Smooth muscle cell (in vitro differentiated cells): Measurements from ENCODE around the gene AP2M1. TPM values are rescaled to one million over a fixed set of nuclear protein-coding genes. Genes with fewer than 3 reads are reported as not detected.

Experiments
- DNase-seq: peaks from one replicate; lab custom pipeline; 2025; ENCODE audit not compliant: unreplicated experiment; lab: John Stamatoyannopoulos, UW
- H2AFZ ChIP-seq: fragments of 200-600 bp; sonication (generic); 2 replicates; pipeline ENCODE4 v1.6.0; 2016; ENCODE audit warnings: antibody characterized with exemption, low read depth, mild to moderate bottlenecking
- H3F3A ChIP-seq: fragments of 200-600 bp; sonication (generic); 2 replicates; pipeline ENCODE4 v1.6.0; 2017; ENCODE audit warnings: antibody characterized with exemption, low read depth
- H3K27ac ChIP-seq: fragments of 200-600 bp; sonication (generic); 2 replicates; pipeline ENCODE4 v1.5.1; 2016; ENCODE audit warnings: low read depth, mild to moderate bottlenecking
- H3K27me3 ChIP-seq: fragments of 200-600 bp; sonication (generic); 2 replicates; pipeline ENCODE4 v1.6.1; 2016; ENCODE audit warnings: low read depth, mild to moderate bottlenecking
- H3K36me3 ChIP-seq: fragments of 200-600 bp; sonication (generic); 2 replicates; pipeline ENCODE4 v1.5.1; 2016; ENCODE audit warnings: low read depth
- H3K4me1 ChIP-seq: fragments of 200-600 bp; sonication (generic); 2 replicates; pipeline ENCODE4 v1.5.1; 2016; ENCODE audit warnings: low read depth
- H3K4me2 ChIP-seq: fragments of 200-600 bp; sonication (generic); 2 replicates; pipeline ENCODE4 v1.6.0; 2016; ENCODE audit warnings: mild to moderate bottlenecking
- H3K4me3 ChIP-seq: fragments of 200-600 bp; sonication (generic); 2 replicates; pipeline ENCODE4 v1.5.1; 2016; ENCODE audit warnings: mild to moderate bottlenecking
- H3K79me2 ChIP-seq: fragments of 200-600 bp; sonication (generic); 2 replicates; pipeline ENCODE4 v1.6.0; 2016; ENCODE audit warnings: low read depth, mild to moderate bottlenecking
- H3K9ac ChIP-seq: fragments of 200-600 bp; sonication (generic); 2 replicates; pipeline ENCODE4 v1.6.0; 2016; ENCODE audit warnings: low read depth
- H3K9me3 ChIP-seq: fragments of 200-600 bp; sonication (generic); replicated peaks from 2 replicates; pipeline ENCODE4 v1.5.1; 2016; ENCODE audit warnings: low read depth
- H4K20me1 ChIP-seq: fragments of 200-600 bp; sonication (generic); 2 replicates; pipeline ENCODE4 v1.6.0; 2016; ENCODE audit warnings: low read depth
- WGBS: methylation state at CpG from one replicate; pipeline ENCODE4 v1.1.7; 2016; ENCODE audit warnings: low lambda C conversion rate; 5-methylcytosine and 5-hydroxymethylcytosine counted together
- polyA plus RNA-seq: library from polyadenylated mRNA; unstranded; fragments of >200 nt; fragmentation: Nextera tagmentation; extraction: Ambion mirVana; gene quantifications from 2 replicates; pipeline ENCODE4 v1.2.1, GENCODE V29; 2016
- total RNA-seq: library from RNA; depleted of rRNA; stranded (reverse); fragments of >200 nt; gene quantifications from 2 replicates; pipeline ENCODE4 v1.2.3, GENCODE V29; 2014
- TF ChIP-seq, protein P1 (sequence below): fragments of 200-600 bp; sonication (generic); IDR thresholded peaks from 2 replicates; pipeline ENCODE4 v1.5.1; 2017; ENCODE audit warnings: borderline replicate concordance, mild to moderate bottlenecking, antibody characterized with exemption; ENCODE audit not compliant: insufficient read depth, poor library complexity, severe bottlenecking

The AP2M1 gene
- total and polyA plus RNA-seq, 2 experiments from 2014 or later: 444 to 784 TPM

DNA sequence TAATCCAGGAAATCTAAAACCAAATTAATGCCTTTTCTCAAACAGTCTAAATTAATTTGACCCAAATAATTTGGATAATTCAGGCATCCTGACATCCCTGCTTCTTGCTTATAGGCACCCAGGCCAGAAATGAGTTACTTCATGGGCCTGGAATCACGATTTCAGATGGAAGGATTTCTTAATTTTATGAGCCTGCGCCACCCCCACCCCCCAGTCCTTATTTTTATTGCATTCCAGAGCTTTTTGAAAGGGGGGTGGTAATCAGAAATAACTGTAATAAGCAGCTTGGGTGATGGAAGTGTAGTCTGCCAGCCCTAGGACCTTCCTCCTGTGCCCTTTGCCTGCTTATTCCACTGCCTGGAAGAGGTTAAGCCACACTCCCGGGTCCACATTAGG is 1.3 kb downstream of the AP2M1 start:
- peak overlapping the region; percentile 99 for H3K4me3 ChIP-seq
- peaks cover 2% of the 10 kb centered on the region for H3K36me3 ChIP-seq
- peaks cover 66% of the 10 kb centered on the region for H3F3A ChIP-seq
- peak overlapping the region; percentile 99 for H3K9ac ChIP-seq
- 7% methylated on average over 3 of the region's 3 CpGs for WGBS
- peaks cover 49% of the 10 kb centered on the region for H3K79me2 ChIP-seq
- no peaks in the 10 kb centered on the region for H3K27me3 ChIP-seq
- peaks cover 24% of the 10 kb centered on the region for H3K4me1 ChIP-seq
- no peak overlapping the region for H2AFZ ChIP-seq
- TF ChIP-seq, protein P1, sequence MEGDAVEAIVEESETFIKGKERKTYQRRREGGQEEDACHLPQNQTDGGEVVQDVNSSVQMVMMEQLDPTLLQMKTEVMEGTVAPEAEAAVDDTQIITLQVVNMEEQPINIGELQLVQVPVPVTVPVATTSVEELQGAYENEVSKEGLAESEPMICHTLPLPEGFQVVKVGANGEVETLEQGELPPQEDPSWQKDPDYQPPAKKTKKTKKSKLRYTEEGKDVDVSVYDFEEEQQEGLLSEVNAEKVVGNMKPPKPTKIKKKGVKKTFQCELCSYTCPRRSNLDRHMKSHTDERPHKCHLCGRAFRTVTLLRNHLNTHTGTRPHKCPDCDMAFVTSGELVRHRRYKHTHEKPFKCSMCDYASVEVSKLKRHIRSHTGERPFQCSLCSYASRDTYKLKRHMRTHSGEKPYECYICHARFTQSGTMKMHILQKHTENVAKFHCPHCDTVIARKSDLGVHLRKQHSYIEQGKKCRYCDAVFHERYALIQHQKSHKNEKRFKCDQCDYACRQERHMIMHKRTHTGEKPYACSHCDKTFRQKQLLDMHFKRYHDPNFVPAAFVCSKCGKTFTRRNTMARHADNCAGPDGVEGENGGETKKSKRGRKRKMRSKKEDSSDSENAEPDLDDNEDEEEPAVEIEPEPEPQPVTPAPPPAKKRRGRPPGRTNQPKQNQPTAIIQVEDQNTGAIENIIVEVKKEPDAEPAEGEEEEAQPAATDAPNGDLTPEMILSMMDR: no peak
- H4K20me1 ChIP-seq: peaks cover 48% of the 10 kb centered on the region
- peak overlapping the region; percentile 98 for H3K4me2 ChIP-seq
- no peaks in the 10 kb centered on the region for H3K9me3 ChIP-seq
- H3K27ac ChIP-seq: peak overlapping the region; percentile 94
- no peak for DNase-seq

DNA sequence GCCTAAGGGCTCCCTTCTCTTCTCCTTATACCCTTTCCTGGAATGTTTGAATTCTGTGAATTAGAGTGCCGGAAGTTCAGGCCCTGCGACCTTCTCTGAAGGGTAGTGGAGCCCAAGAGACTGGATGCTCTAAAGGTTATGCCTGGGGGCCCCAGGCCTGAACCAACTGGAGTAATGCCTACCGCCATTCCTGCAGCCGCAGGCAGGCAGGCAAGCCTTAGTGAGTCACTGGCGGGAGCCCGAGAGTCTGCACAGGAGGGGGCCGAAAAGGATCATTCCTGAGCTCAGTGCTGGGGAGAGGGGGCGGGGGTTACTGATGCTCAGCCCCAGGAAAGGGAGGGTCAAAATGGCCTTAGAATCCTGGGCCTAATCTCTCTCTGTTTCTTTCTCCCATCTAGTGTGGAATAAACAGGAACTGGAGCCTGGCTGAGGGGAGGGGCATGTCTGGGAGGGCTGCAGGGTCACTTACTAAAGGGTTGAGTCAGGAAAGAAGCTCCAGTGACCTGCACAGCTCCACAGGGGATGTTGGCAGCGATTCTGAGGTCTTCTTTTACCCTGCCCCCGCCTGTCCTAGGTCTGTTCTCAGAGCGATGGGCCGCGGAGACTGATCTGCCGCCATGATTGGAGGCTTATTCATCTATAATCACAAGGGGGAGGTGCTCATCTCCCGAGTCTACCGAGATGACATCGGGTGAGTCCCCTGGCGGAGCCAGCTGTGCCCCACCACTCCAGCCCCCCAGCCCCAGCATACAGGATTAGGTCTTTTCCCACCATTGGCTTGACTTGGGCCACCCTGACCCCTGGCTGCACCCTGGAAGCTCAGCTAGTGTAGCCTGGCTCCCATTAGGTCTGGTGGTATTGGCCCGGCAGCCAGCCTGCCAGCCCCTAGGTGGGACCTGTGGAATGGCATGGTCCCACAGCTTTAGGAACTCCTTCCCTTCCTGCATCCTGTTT is 2.0 kb downstream of the AP2M1 start:
- H3K4me2 ChIP-seq: peak overlapping the region; percentile 98
- H3K4me3 ChIP-seq: peak overlapping the region; percentile 99
- DNase-seq: peak; percentile 72
- H3F3A ChIP-seq: peaks cover 67% of the 10 kb centered on the region
- H3K9me3 ChIP-seq: no peaks in the 10 kb centered on the region
- H3K27me3 ChIP-seq: no peaks in the 10 kb centered on the region
- peak overlapping the region; percentile 94 for H3K27ac ChIP-seq
- WGBS: 11% methylated on average over 19 of the region's 19 CpGs
- peaks cover 56% of the 10 kb centered on the region for H3K79me2 ChIP-seq
- H2AFZ ChIP-seq: no peak overlapping the region
- peaks cover 51% of the 10 kb centered on the region for H4K20me1 ChIP-seq
- TF ChIP-seq, protein P1: no peak
- H3K9ac ChIP-seq: peak overlapping the region; percentile 99
- H3K4me1 ChIP-seq: peaks cover 24% of the 10 kb centered on the region
- peaks cover 8% of the 10 kb centered on the region for H3K36me3 ChIP-seq

DNA sequence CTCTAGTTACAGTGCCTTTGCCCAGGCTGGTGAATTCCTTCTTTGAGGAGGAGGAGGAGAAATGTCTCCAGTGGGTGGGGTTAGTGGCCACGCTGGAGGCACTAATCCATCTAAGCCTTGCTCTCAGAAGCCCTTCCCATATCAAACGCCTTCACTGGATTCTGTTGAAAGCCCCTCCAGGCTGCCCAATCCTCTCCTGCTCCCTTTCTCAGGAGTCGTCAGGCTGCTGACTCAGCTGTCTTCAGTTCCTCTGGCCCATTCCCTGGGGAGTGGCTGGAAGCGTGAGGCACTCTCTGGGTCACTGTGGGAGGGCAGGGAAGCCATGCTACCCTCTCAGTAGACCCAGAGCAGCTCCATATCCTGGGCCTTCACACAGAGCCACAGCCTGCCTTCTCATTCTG is 2.7 kb downstream of the AP2M1 start:
- Histone ChIP-seq H3K4me2 (peak overlapping the region; percentile 98), H3K4me3 (peak overlapping the region; percentile 99), H3K27me3 (no peaks in the 10 kb centered on the region), H3K36me3 (peaks cover 11% of the 10 kb centered on the region), H3K9ac (peak overlapping the region; percentile 59), H3K79me2 (peaks cover 62% of the 10 kb centered on the region), H3K27ac (peak overlapping the region; percentile 94), H3K4me1 (peaks cover 24% of the 10 kb centered on the region), H3F3A (peaks cover 66% of the 10 kb centered on the region), H4K20me1 (peaks cover 58% of the 10 kb centered on the region), H3K9me3 (no peaks in the 10 kb centered on the region), H2AFZ (no peak overlapping the region)
- TF ChIP-seq, protein P1: no peak
- peak; percentile 34 for DNase-seq
- WGBS: 5% methylated on average over 4 of the region's 4 CpGs
